Adrenal gland (tissue), 5 donors: ENCODE measurements around the gene SPTBN1.

Experiments used
- CTCF ChIP-seq, 6 experiments: fragments of 450-650 bp in 4 of 6; fragments of 200-600 bp in 2 of 6; sonication (generic) in 1 of 6; IDR thresholded peaks; 1 replicate in 5 of 6; 2 replicates in 1 of 6; pipeline versions ENCODE4 v1.5.1 to v1.8.0; 2016 to 2021; ENCODE audit warnings: antibody characterized with exemption in 6 of 6, mild to moderate bottlenecking in 2 of 6, moderate library complexity in 1 of 6
- POLR2A ChIP-seq, 2 donors: fragments of 450-650 bp; IDR thresholded peaks; one replicate each; pipeline ENCODE4 v1.6.1; 2017; ENCODE audit warnings: antibody characterized with exemption in 2 of 2, mild to moderate bottlenecking in 2 of 2, moderate library complexity in 1 of 2
- donor health status: DM: no; HTN: no; CAD: no.

GRCh38 chr2:54593249-54593648, 137.1 kb downstream of the SPTBN1 start:
- no peak for TF ChIP-seq CTCF (IDR thresholded peaks at IDR 0.05)
- no peak for TF ChIP-seq POLR2A (IDR thresholded peaks at IDR 0.05)
